Sciatic nerve (tissue), 2 donors: Measurements from ENCODE around the gene TRAF3IP3. TPM values are rescaled to one million over a fixed set of nuclear protein-coding genes. Genes with fewer than 3 reads are reported as not detected.

ENCODE experiments used
- ATAC-seq: fragments of 200-7000 bp; cut with Tn5 transposase; one replicate; pipeline ENCODE4 v1.9.1; 2020; ENCODE audit warnings: mild to moderate bottlenecking, moderate library complexity
- DNase-seq: peaks from one replicate; pipeline ENCODE4 v3.0.0-alpha.2; 2020; ENCODE audit warnings: low spot score
- intact Hi-C: fragments of 100-400 bp; cut with DNase I; formaldehyde crosslinking; loops from one replicate; pipeline ENCODE4 v1.14.2; 2022
- total RNA-seq: library from RNA; stranded (reverse); fragmentation: NEBNext Ultra II Directional; extraction: Animal tissue kit (Norgen Biotek cat#: 25700); gene quantifications from one replicate; pipeline ENCODE4 v1.2.1, GENCODE V29; 2021
- donor health status: DM: no; HTN: no; CAD: no.
- donor health status: DM: no; HTN: no; CAD: no.

Gene TRAF3IP3
- total RNA-seq, 1 donor from 2014 or later = 8.3 TPM

DNA sequence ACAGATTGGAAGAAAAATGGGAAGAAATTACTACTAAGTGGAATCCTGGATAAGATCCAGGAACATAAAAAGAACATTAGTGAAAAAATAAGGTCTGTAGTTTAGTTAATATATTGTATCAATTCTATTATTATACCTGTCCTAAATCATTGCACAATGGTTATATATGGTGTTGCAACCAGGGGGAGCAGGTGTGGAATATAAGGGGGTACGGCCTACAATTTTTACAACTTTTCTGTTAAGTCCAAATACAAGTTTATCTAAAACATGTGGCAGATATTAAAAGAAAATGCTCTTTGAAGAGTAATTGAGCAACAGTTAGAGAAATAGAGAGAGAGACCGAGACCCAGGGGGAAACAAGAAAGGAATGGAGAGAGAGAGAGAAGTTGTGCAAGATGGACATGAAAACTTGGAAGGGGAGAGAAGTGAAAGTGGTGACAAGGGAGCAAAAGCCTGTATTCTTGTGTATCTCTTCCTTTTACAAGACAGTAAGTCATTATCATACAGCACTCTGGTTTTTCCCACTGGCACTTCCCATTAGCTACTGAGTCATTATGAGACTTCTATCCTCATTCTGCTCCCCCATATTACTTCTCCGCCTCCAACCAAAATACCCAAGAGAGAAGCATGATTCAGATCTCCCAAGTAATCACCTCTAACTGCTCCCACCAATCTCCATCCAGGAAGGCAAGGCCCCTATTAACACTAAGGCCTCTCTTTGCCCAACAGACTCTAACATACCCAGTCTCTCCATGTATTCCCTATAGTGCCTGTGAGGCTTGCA is 22.3 kb upstream of the TRAF3IP3 start:
- intact Hi-C loops = no loop called here

DNA sequence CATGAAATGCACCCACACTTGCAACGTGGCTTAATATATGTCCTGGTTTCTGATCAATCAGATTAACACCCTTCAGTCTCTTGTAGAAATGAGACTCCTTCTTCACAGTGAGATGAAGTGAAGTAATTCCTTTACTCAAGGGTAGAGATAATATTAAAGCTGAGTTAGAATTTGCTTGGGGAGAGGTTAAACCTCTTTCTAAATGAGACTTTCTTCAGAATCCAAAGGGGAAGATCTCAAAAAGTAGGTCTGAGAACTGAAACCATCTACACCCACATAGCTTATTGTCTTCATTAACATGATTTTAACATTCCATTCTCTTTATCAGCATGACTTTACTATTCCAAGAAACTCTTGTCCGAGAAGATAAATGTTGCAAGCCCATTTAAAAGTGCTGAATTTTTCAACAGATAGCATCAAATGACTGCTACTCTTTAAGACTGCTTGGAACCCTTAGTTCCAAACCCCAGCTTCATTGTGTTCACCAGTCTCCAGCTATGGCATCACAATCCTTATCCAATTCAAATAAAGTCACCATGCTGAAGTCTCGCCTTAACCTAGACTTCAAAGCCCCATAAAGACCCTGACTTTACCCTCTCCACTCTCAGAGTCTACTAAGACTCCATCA is 19.2 kb upstream of the TRAF3IP3 start:
- ATAC-seq = no peak
- intact Hi-C loops = no loop called here
- no peak for DNase-seq

More for the DNA sequence above, 22.3 kb upstream of the TRAF3IP3 start:
- DNase-seq (no peak), ATAC-seq (peak; percentile 97)

DNA sequence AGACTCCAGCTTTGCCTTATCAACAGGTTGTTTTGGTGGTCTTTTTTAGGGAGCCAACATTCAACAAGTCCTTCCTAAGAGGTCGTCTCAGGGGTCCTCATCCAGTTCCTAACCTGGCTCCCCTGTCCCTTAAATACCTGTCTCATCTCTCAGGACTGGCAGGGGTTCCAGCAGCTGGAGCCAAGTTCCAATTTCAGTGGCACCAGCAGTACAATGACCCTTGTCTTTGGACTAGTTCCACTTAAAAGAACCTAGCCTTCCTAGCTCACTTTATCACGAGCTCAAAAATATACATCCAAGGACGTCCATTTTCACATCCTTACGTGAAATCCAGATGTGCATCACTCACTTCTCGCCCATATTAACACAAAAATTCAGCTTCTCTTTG is 18.7 kb upstream of the TRAF3IP3 start:
- no peak for DNase-seq
- no peak for ATAC-seq
- intact Hi-C loops = no loop called here

DNA sequence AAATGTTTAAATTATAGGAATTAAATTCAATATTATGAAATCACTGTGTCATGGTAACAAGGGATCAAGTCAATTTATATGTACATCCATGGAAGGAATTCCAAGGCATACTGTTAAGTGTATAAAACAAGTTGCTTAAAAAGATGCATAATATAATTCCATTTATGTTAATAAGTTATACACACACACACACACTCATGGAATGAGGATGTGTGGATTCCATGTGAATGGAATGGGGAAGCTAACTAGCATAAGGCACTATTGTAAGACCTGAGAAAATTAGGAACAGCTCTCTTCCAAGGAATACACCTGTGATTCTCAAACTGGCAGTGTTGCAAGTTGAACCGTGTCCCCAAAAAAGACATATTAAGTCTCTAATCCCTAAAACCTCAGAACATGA is 17.6 kb upstream of the TRAF3IP3 start:
- intact Hi-C loops = no loop called here
- no peak for DNase-seq

DNA sequence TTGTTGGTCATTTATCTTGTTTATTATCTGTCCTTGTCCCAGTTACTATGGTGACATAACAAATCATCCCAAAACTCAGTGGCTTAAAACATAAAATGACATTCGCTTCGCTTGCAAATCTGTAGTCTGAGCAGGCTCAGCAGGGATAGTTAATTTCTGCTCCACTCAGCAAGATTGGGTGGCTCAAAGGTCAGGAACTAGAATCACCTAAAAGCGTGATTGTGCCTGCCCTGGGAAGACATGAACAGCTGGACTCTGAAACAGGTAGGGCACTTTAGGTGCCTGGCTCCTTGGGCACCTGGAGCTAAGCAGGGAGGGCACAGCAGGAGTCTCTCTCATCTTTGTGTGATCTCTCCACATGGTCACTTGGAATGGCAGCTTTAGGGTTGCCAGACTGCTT is 14.7 kb upstream of the TRAF3IP3 start:
- DNase-seq (no peak), ATAC-seq (no peak)
- intact Hi-C loops = no loop called here

More for the DNA sequence above, 17.6 kb upstream of the TRAF3IP3 start:
- no peak for ATAC-seq

DNA sequence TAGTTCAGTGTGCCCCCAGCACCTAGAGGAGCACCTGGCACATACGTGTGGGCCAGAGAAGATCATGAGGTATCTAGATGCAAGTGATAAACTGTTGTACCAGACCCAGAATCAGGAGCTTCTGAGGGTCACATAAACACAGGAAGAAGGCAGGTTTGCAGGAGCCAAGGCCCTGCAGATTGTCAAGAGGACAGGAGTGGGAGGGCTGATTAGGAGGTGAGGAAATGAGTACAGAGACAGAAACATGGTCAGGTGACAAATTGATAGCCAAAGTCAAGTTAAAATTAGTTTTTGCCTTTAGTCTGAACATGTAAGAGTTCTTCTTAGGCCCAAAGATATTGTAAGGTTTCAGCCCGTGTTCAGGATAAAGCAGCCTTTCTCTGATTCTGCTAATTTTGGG is 14.0 kb upstream of the TRAF3IP3 start:
- intact Hi-C loops = no loop called here
- DNase-seq (no peak), ATAC-seq (no peak)

DNA sequence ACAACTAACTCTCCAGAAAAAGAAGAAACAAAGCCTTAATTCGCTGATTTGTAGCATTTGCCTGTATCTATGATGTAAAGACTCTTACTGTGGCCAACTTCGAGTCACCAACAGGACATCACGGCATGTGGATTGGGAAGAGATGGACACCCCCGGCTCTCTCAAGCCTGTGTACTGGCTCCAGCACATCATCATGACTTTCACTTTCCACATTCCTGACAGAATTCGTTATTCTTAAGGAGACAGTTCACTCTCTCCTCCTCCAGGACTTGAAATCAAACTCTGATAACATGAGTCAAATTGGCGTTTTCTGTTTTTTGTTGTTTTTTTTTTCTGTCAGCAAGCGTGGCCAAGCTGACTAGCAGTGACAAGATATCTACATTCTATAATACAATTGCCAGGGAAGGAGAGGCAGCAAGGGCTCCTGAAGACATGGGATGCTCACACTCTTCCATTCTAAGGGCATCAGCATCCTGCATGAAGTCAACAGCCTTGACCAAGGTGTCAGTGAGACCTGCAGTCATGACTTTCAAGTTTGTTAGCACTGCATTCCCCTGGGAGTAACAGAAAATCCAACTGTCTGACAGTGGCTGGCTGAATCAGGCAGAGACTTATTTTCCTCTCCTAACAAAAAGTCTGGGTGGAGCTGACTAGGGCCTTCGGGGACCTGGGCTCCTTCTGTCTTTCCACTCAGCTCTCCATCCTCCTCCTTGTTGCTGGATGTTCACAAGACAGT is 13.3 kb upstream of the TRAF3IP3 start:
- DNase-seq (no peak), ATAC-seq (peak; percentile 78)
- intact Hi-C loops = no loop called here

DNA sequence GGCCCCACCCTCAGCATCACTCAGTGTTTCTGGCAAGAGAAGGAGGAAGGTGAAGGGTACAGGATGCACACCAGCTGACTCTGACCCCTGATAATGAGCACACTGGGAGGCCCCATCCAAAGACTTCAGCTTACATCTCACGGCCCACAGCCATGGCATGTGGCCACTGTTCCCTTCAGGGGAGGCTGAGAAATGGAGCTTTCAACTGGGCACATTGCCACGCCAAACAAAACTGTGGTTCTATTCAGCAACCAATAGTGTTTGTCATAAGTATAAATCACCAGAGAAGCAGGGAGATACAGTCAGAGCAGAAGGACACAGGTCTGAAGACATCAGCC is 12.7 kb upstream of the TRAF3IP3 start:
- intact Hi-C loops = no loop called here
- ATAC-seq (peak; percentile 82), DNase-seq (peak; percentile 80)

DNA sequence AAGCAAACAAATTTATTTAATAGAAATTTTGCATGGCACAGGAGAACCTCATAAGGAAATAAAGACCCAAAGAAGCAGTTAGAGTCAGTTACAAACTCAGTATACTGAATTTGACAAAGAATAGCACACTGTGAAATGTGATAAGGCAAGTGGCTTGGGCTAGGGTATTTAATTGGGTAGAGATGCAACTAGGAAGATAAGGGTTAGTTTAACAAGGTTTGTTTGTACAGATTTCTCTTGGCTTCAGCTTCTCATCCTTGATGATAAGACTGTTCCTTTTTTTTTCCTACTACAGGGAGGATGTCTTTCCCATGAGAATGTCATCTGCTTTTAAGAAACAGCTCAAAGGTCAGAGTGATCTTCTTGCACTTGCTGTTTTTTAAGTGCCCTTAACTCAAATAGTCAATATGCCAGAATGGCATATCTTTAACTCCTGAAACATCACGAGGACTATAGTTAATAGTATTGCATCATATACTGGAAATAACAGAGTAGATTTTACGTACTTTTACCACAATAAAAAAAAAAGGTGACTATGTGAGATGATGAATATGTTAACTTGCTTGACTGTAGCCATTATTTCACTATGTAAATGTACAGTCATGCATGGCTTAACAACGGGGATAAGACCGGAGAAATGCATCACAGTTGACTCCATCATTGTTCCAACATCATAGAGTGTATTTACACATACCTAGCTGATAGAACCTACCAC is 9.2 kb upstream of the TRAF3IP3 start:
- no peak for DNase-seq
- no peak for ATAC-seq
- intact Hi-C loops = no loop called here

DNA sequence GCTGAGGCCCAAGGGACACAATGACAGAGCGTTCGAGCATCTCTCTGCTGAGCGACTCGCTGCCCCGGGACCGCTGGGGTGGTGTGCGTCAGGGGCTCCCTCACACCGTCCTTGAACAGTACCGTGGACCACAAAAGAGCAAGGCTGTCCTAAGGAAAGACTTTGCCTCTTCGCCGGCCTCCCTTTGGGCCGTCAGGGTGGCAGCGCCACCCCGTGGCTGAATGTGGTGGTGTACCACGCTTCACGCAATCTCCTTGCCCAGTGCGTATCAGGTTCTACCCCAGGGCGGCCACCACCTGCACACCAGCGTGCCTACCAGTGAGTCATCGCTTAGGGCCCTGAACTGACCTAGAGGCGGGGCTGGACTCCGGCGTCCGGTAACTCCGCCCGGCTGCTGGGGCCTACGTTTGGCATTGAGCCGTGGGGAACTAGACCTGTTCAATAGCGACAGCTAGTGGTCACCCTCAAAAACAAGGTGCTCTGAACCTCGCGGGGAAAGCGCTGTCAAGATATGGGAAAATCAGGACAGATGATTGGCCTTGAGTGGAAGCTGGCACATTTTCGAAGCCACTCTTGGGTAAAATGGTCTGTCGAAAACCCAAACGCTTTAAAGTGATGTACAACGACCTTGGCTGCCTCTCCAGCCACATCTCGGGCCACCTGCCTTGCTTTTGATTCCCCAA is 8.1 kb upstream of the TRAF3IP3 start:
- DNase-seq (peak; percentile 90), ATAC-seq (peak; percentile 96)
- intact Hi-C loops = no loop called here

DNA sequence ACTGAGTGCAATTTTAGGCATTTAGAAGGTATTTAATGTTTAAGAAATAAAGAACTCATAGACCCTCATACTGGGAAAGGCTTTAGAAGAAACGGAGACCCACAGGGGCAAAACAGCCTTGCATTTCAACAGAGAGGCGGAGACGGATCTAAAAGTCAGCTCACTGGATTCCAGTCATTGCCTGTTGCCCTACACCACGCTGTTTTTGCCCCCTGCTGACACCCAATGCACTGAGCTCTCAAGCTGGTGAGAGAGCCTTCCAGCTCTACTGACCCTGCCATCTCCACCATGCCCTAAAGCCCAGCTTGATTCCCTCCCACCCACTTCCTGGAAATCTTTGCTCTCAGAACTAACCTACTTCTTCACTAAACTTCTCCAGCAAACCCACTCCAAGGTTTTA is 7.2 kb upstream of the TRAF3IP3 start:
- no peak for DNase-seq
- intact Hi-C loops = no loop called here
- ATAC-seq = no peak

DNA sequence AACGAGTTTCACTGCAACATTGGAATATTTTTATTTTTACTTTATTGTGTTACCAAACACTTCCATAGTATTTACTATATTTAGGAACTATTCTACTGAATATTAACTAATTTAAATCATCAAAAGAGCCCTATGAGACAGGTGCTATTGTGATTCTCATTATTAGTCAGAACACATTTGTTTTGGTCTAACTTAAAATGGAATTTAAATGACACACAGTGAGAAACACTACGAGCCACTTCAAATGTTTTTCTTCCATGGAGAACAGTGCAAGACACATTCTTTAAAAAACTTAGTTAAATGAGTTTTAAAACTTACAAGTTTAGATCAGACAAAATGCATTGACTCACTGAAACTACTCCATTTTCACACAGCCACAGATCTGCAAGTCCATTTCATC is 6.6 kb upstream of the TRAF3IP3 start:
- DNase-seq (no peak), ATAC-seq (no peak)
- intact Hi-C loops = no loop called here

DNA sequence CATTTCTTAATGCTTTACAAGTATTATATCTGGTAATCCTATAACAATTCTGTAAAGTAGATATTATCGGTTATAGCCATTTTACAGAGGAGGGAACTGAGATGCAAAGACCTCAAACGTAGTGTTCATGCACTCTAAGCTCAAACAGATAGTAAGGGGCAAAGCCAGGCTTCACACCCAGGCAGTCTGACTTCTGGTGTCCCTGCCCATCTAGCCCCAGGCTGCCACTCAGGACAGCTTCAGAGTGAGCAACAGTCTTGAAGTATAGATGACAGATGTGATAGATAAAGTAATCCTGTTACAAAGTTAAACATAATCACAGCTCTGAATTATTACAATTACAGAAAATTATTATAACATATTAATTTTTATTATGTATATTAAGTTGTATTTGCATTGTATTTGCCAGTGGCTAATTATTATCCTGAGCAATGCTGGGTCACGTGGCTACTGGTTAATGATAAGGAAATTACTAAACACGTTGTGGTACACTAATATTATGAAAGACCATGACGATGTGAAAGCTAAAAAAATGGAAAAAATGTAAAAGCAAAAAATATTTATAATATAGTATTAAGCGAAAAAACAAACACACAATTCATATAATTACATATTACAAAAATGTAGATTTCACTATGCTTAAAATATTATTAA is 6.1 kb upstream of the TRAF3IP3 start:
- ATAC-seq (no peak), DNase-seq (no peak)
- intact Hi-C loops = no loop called here

DNA sequence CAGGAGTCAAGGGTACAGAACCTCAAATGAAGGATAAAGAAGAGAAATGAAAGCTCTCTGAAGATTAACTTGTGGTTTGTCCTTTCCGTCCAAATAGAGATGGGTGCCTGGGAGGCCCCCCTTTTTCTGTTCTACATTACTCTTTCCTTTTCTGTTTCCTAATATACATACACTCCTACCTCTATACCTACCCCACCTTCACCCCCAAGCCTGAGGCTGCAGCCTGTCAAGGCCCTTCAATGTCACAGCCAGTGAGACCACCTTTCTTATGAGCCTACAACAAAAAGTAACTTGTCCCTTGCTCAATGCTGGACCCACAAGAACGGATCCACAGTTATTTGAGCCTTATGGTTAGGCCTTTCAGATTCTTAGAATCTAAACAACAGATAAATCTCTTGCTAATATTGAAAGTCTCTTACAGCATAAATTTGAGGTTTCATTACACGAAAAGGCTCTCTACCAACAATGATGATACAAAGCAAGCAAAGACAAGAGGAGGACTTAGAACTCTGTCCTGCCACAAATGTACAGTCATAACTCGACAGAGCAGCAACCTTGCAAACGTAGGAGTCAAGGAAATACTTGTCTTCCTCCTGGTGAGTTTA is 4.1 kb upstream of the TRAF3IP3 start:
- intact Hi-C loops = no loop called here
- ATAC-seq (no peak), DNase-seq (no peak)

DNA sequence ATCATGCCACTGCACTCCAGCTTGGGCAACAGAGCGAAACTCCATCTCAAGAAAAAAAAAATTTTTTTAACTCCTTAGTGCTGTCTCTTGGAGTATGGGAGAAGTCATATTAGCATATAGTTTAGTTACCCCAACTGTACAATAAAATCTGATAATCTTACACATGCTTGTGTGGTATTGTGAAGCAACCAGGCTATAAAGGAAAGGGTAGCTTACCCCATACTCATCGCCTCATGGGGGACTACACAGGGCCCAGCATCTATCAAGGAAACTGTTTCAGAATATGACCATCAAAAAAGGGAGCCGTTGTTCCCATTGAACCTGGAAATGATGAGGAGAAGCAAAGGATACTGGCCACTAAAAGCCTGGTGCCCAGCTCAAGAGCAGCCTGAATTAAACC is 3.0 kb upstream of the TRAF3IP3 start:
- no peak for DNase-seq
- intact Hi-C loops = no loop called here
- ATAC-seq = no peak

DNA sequence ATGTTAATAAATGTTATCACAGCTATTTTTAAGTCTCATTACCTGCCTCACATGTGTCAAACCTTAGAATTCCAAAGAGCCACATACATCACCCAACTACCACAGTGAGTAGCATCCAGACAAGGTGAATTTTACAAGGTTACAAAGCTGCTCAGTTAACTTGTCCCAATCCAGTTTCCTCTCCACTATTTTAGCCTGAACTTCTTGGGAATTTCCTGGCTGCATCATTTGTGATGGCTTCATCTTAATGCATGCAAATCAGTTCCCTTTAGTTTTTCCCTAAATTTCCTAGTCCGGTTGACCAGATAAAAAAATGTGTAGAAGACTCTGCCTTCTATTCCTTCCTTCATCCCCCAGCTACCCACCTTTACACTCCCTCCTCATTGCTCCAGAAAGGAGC is 597 bp upstream of the TRAF3IP3 start:
- ATAC-seq (no peak), DNase-seq (no peak)
- intact Hi-C loops = no loop called here

DNA sequence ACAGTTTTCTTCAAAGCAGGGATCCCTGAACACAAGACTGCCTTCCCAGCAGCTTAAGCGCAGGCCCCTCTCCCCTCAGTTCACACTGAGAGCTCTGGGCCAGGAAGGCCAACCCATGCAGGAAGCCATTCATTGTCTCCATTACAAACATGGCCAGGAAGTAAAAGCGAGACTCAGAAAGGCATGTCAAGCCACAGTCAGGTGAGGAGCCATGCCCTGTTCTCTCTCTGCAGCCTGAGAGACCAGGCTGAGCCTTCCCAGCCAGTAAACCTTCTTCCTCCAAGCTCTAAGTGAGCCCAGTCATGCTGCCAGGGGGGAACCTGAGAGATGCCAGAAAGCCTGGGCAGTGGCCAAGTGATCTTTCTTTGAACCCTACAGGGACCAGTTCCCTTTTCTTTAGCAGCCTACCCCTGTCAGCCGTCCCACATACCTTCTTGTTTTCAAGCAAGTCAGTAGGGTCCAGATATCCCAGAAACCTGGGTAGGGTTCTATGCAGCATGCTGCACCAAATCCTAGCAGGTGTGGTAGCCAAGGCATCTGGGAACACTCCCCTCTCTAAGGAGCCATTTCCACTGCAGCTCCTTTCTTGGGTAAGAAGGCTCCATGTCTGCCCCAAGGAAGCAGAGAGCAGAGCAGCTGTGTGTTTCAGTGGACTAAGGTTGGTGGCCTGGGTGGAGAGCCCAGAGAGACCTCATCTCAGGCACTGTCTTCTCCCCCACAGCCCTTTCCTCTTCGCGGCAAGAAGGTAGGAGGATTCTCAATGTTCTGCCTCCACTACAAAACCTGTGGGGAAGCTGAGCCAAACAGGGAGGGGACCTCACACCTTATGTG is 977 bp downstream of the TRAF3IP3 start:
- DNase-seq (no peak), ATAC-seq (peak; percentile 57)
- intact Hi-C loops = no loop called here
